HUES6 (cell line): Measurements from ENCODE around the gene IGDCC3.

Experiments
- H3K27ac ChIP-seq: 2 replicates; pipeline ENCODE4 v1.7.0; 2013; ENCODE audit warnings: low read depth, mild to moderate bottlenecking, low read length, inconsistent platforms
- H3K27me3 ChIP-seq: 2 replicates; pipeline ENCODE4 v1.6.1; 2013; ENCODE audit warnings: low read length; ENCODE audit not compliant: control insufficient read depth, insufficient read depth
- H3K36me3 ChIP-seq: 2 replicates; pipeline ENCODE4 v1.6.1; 2013; ENCODE audit warnings: low read length; ENCODE audit not compliant: control insufficient read depth, insufficient read depth
- H3K4me1 ChIP-seq: 2 replicates; pipeline ENCODE4 v1.6.1; 2013; ENCODE audit warnings: low read length; ENCODE audit not compliant: control insufficient read depth, insufficient read depth
- H3K4me3 ChIP-seq: 2 replicates; pipeline ENCODE4 v1.5.1; 2013; ENCODE audit warnings: low read depth, low read length
- H3K9ac ChIP-seq: one replicate; pipeline ENCODE4 v1.6.1; 2013; ENCODE audit warnings: mild to moderate bottlenecking, low read length
- H3K9me3 ChIP-seq: 2 replicates; pipeline ENCODE4 v1.6.1; 2013; ENCODE audit warnings: low read depth, low read length; ENCODE audit not compliant: control insufficient read depth, insufficient read depth

IGDCC3 gene

DNA sequence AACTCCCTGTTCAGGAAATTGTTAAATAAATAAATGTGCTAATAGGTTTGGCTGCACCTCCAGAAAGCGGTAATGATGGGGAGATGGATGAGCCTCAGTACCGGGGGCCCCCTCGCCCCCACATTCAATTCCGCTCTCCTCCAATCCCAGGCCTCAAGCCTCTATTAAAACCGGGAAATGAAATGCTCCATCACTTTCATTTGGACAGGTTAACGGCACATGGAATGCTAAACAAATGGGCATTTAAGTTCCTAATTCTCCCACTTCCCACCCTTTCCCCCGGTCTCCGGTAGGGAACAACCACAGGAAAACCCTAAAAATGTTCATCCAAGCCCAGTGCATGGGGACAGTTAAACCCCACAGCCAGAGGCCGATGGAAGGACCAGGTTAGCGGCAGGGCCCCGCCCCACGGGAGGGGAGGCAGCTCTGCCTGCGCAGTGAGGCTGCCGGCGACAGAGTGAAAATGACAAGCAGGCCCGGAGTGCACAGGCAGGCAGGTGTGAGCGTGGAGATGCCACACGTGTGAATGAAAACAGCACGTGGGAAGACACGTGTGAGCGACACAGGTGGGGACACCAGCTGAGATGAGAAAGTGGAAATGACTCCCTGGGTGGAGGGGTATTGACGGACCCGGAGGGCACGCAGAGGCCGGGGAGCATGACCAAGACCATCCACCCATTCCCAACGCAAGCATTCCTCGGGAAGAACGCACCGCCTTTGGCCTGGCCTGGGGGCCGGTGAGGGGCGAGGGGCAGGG lies 45.2 kb downstream of the IGDCC3 start:
- no peak overlapping the region for H3K4me3 ChIP-seq
- no peak overlapping the region for H3K9ac ChIP-seq
- peaks cover 45% of the 10 kb centered on the region for H3K4me1 ChIP-seq
- H3K36me3 ChIP-seq = peaks cover 39% of the 10 kb centered on the region
- H3K27ac ChIP-seq = no peak overlapping the region
- no peaks in the 10 kb centered on the region for H3K27me3 ChIP-seq
- no peaks in the 10 kb centered on the region for H3K9me3 ChIP-seq

GRCh38 chr15:65331811-65332210 lies 46.0 kb downstream of the IGDCC3 start:
- Histone ChIP-seq H3K27me3 (no peaks in the 10 kb centered on the region), H3K36me3 (peaks cover 39% of the 10 kb centered on the region), H3K4me3 (no peak overlapping the region), H3K27ac (no peak overlapping the region), H3K4me1 (peaks cover 38% of the 10 kb centered on the region), H3K9me3 (no peaks in the 10 kb centered on the region), H3K9ac (no peak overlapping the region)

DNA sequence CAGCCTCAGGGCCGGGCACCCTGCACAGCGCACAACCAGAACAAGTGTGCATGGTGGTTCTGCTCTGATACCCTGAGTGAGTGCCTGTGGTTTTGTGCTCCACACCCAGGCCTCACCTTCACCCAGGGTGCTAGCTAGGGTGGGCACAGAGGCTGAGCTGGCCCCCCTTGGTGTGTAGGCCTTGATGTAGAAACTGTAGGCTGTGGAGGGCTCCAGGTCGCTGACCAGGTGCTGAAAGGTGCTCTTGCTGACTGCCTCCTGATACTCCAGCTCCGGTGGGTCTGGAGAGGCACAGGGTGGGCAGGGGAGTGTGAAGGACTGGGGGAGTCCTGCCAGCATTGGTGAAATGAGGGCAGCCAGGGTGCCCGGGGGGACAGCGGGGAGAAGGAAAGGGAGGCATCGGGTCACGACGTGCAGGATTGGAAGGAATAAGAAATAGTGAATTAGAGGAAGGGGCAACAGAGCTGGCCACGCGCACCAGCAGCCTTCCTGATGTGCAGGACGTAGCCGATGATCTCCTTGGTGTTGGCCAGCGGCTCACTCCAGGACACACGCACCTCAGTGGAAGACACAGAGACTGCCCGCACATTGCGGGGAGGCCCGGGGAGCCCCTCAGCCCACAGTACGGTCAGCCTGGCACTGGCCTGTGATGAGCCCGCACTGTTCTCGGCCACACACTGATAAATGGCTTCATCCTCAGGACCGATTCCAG lies 46.7 kb downstream of the IGDCC3 start:
- H3K4me3 ChIP-seq = no peak overlapping the region

DNA sequence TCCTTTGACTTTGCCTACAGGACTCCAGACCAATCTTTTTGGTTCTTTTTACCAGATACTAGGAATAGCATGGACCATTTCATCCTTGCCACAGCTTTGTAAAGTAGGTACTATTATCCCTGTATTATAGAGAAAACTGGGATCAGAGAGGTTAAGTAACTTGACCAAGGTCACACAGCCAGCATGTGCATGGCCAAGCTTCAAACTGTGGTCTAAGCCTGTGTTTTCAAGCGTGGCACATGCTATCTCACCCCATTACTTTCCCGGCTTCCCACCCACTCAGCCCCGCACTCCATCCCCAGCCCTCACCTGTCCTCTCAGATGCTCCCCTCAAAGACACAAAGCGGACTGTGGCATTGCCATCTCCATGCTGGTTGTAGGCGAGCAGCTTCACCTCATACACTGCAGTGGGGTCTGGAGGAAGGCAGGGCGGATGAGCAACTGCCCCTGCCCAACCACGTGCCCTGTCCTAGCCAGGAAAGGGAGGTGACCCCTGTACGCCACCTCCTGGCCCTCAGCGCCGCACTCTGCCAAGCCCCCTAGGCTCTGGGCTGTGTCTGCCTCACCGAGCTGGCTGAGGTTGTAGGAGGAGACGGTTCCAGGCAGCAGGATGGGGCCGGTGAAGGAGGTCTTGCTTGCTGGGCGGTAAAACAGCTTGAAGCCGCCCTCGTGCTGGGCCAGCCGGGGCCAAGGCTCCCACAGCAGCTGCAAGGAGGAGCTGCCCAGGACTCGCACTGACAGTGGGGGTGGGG lies 47.6 kb downstream of the IGDCC3 start:
- Histone ChIP-seq H3K9me3 (no peaks in the 10 kb centered on the region), H3K9ac (no peak overlapping the region), H3K27me3 (no peaks in the 10 kb centered on the region), H3K4me1 (peaks cover 29% of the 10 kb centered on the region), H3K36me3 (peaks cover 39% of the 10 kb centered on the region), H3K27ac (no peak overlapping the region), H3K4me3 (no peak overlapping the region)

More for the DNA sequence above, 46.7 kb downstream of the IGDCC3 start:
- peaks cover 34% of the 10 kb centered on the region for H3K4me1 ChIP-seq
- H3K27me3 ChIP-seq = no peaks in the 10 kb centered on the region
- H3K9ac ChIP-seq = no peak overlapping the region
- peaks cover 39% of the 10 kb centered on the region for H3K36me3 ChIP-seq
- no peak overlapping the region for H3K27ac ChIP-seq
- H3K9me3 ChIP-seq = no peaks in the 10 kb centered on the region

DNA sequence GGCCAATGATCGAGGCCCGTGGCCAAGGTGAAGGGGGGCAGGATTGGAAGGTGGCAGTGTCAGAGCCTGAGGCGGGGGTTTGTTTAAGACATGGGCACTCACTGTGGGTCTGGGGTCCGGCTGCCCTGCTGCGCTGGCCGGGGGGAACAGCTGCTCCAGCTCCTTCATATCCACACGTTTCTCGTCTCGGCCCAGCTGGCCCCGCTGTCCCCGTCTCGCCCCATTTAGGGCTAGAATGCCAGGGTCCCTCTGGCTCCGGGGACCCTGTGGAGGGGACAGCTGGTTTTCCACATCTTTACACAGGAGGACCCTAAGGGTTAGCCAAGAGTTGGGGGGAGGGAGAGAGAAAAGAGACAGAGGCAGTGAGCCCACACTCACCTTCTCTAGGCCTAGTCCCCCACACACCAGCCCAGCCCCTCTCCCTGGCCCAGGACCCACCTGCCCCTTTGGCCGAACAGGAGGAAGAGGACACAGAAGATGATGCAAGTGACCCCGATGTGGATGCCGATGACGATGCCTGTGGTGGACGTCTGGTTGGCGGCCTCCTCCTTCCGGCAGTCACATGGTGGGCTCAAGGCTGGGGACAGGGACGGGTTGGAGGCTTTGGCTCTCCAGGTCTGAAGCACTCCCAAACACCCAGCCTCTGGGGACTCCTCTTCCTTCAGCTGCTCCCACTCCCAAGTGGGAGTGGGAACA lies 48.4 kb downstream of the IGDCC3 start:
- Histone ChIP-seq H3K27ac (no peak overlapping the region), H3K4me1 (peaks cover 22% of the 10 kb centered on the region), H3K36me3 (peaks cover 39% of the 10 kb centered on the region), H3K9me3 (no peaks in the 10 kb centered on the region), H3K9ac (no peak overlapping the region), H3K27me3 (no peaks in the 10 kb centered on the region), H3K4me3 (no peak overlapping the region)

DNA sequence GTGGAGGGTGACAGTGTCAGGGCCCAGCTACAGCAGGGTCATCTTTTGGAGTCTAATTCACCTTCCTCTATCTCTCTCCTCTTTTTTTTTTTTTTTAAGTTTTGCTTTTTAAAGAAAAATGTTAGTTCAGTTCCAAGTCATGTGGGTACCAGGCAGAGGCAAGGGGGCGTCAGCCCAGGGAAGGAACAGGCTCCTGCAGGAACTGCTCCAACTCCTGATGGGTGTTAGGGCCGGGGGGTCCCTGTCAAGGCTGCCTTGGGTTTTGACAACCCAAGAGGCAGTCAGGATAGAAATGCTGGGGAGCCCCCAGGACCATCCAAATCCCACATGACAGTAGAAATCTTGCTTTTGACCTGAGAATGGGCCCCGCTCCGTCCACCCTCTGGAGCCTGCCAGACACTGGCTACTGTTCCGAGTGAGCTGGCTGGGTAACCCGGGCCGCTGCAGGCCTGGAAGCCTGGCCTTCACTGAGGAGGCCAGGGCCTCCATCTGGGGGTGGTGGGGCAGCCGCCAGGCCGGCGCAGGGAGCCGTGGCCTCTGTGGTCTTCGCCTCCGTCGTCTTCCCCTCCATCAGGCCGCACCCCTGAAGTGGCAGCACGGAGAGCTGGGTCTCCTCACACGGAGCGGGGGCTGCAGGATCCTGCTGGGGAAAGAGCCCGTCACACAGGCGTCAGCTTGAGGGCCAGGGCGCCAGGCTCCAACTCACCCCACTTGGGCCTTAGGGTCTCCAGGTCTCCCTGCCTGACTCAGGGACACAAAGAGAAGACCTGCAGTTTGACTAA lies 49.1 kb downstream of the IGDCC3 start:
- Histone ChIP-seq H3K27ac (no peak overlapping the region), H3K9me3 (no peaks in the 10 kb centered on the region), H3K4me3 (no peak overlapping the region), H3K36me3 (peaks cover 39% of the 10 kb centered on the region), H3K9ac (no peak overlapping the region), H3K27me3 (no peaks in the 10 kb centered on the region), H3K4me1 (peaks cover 14% of the 10 kb centered on the region)

GRCh38 chr15:65327651-65328393 lies 50.0 kb downstream of the IGDCC3 start:
- Histone ChIP-seq H3K36me3 (peaks cover 39% of the 10 kb centered on the region), H3K4me3 (no peak overlapping the region), H3K9ac (no peak overlapping the region), H3K27me3 (no peaks in the 10 kb centered on the region), H3K27ac (no peak overlapping the region), H3K9me3 (no peaks in the 10 kb centered on the region), H3K4me1 (peaks cover 8% of the 10 kb centered on the region; the same call in 1 of the 2 replicates)

- peaks cover 32% of the 10 kb centered on the region for H3K36me3 ChIP-seq
- H3K4me1 ChIP-seq = peaks cover 8% of the 10 kb centered on the region; the same call in 1 of the 2 replicates
- H3K27me3 ChIP-seq = no peaks in the 10 kb centered on the region
- H3K27ac ChIP-seq = no peak overlapping the region
- H3K9me3 ChIP-seq = no peaks in the 10 kb centered on the region
- H3K4me3 ChIP-seq = no peak overlapping the region
- H3K9ac ChIP-seq = no peak overlapping the region
Measured at GRCh38 chr15:65326818-65327217, 51.0 kb downstream of the IGDCC3 start.

GRCh38 chr15:65326117-65326526 lies 51.7 kb downstream of the IGDCC3 start:
- no peaks in the 10 kb centered on the region for H3K9me3 ChIP-seq
- H3K27me3 ChIP-seq = no peaks in the 10 kb centered on the region
- no peak overlapping the region for H3K4me3 ChIP-seq
- no peak overlapping the region for H3K27ac ChIP-seq
- peaks cover 25% of the 10 kb centered on the region for H3K36me3 ChIP-seq
- no peak overlapping the region for H3K9ac ChIP-seq
- peaks cover 8% of the 10 kb centered on the region; the same call in 1 of the 2 replicates for H3K4me1 ChIP-seq
